Ureter (tissue), 1 donor: ENCODE results near the gene SLC26A9. TPM values are rescaled to one million over a fixed set of nuclear protein-coding genes. Genes with fewer than 3 reads are reported as not detected.

ENCODE experiments used
- DNase-seq: peaks from one replicate; pipeline ENCODE4 v3.0.0-alpha.2; 2020; ENCODE audit warnings: low spot score
- total RNA-seq: library from RNA; stranded (reverse); gene quantifications from one replicate; pipeline ENCODE4 v1.2.4, GENCODE V29; 2023
- donor health status: DM: yes; HTN: yes; CAD: no.

The SLC26A9 gene
- total RNA-seq, 1 donor from 2014 or later: 0.13 TPM

GRCh38 chr1:205972491-205973168 is 29.4 kb upstream of the SLC26A9 start:
- no peak for DNase-seq

- no peak for DNase-seq
Measured at GRCh38 chr1:205972081-205972480, 28.8 kb upstream of the SLC26A9 start.

GRCh38 chr1:205971082-205971481 is 27.8 kb upstream of the SLC26A9 start:
- DNase-seq: no peak

DNA sequence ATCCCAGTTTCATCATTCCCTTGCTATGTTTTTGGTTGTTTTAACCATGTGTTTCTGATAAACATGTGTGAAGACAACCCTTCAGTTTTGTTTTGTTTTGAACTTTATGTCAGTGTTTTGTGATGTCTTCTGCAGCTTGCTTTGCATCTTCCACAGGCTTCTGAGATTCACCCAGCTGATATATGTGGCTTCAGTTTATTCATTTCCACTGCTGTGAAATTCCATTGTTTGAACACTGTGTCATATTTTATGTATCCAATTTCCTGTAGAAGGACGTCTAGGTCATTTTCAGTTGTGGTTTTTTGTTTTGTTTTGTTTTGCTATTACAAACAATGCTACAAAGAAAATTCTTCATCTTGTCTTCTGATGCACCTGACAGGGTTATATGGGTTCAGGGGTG is 27.2 kb upstream of the SLC26A9 start:
- no peak for DNase-seq

DNA sequence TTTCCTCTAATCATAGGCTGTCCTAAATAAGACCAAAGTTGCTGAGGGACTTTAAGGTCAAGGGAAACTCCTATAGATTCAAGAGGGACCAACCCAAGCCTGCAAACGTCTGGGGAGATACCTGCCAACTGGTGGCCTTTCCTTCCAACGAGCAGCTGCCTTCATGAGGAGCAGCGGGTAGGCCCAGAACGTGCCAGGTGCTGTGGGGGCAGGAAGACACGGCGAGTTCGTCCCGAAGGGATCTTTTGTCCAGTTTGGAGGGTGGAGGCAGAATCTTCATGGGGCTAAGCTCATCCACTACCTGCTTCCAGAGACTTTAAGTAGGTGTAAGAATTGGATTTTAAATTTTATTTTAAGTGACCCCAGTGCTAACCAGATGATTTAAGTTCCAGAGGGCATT is 26.0 kb upstream of the SLC26A9 start:
- DNase-seq: no peak

DNA sequence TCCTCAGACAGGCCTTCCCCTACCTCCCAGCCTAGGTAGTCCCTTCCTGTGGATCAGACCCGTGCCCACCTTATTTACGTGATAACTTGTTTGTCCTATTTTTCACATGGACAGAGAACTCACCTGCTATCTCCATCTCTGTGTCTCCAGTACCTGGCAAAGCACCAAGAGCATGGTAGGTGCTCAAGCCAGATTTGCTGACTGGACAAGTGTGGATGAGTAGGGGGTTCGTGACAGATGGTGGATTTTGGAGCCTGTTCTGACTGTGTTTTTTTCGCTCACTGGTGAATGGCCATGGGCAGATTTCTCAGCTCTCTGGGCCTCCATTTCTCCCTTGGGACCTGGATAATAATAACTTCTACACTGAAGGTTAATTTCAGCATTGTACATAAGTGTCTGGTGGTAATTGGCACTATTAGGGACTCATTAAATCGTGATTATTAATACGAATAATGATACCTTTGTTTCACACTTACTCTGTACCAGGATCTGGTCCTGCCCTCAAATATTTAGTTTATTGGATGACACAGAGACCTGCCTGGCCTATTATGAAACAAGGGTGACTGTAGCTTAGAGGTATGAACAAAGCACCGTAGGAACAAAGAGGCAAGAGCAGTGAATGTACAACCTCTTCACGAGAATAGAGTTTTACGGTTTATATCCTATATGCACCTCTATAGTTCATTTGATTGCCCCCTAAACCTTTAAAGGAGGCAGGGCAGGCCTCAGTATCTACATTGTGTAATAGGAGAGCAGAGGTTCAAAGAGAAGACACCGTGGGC is 24.5 kb upstream of the SLC26A9 start:
- DNase-seq: no peak

DNA sequence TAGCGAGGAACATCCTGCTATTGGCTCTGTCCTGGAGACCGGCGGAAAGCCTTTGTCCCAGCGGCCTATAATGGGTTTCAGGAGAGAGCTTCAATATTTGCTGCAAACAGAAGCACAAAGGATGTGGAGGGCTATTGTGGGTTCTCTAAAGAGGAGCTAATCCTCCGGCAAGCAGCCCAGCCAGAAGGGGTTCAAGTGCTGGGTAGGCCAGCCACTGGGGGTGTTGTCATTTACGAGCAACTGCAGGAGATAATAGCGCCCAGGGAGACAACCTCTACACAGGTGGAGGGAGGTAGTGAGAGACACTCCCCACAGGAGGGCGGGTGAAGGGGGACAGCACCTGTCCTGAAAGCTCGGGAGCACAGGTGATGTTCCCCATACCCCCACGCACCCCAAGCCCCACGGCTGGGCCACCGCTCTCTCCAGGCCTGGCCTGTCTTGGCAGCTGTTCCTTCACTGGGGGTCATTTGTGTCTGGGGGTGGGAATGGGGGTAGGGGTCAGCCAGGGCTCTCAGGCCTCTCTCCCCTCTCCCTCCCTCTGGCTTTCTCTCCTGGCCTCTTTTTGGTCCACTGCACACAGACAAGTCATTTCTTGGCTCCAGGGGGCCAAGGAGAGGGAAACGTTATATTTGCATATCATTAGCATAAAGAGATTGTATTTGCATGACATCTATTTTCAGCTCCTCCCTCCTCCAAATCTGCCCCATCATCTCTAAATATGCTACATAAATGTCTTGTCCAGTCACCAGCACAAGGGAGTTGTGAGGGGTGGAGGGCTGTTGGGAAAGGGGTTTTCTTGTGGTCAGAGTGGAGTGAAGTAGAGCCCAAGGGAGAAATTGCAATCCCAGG is 22.0 kb upstream of the SLC26A9 start:
- no peak for DNase-seq

GRCh38 chr1:205963352-205964155 is 20.3 kb upstream of the SLC26A9 start:
- no peak for DNase-seq

GRCh38 chr1:205962821-205963221 is 19.6 kb upstream of the SLC26A9 start:
- no peak for DNase-seq

DNA sequence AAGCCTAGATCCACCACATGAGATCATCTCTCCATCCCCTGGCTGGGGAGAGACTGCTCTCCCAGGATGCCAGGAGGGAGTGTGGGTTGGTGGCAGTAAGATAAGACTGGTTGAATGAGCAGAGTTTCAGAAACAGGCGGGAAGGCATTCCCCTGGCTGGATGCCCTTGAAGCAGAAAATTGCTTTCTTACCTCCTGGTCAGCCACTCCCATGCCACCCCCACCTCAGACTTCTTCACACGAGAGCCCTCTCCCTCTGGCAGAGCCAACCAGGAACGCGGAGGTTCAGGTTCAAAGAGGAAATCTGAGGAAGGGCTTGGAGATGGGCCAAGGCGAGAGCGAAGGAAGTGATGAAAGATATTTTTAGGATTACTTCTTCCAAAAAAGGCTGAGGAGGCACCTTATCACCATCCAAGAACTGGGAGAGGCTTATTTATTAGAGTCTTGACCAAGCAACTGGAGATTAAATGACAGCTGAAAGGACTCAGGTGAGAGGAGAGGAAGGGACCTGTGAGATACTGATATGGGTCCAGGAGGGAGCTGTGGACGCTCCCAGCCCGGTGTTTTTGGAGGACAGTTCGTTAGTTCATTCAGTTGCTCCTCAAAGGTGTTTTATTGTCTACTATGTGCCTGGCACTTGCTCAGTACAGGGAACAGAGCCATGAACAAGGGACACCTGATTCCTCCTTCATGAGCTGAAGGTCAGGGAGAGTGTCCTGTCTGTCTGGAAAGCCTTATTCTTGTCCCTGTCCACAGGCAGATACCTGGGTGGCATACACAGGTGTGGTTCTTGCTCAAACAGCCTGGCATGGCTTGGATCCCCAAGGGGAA is 18.9 kb upstream of the SLC26A9 start:
- DNase-seq: no peak

DNA sequence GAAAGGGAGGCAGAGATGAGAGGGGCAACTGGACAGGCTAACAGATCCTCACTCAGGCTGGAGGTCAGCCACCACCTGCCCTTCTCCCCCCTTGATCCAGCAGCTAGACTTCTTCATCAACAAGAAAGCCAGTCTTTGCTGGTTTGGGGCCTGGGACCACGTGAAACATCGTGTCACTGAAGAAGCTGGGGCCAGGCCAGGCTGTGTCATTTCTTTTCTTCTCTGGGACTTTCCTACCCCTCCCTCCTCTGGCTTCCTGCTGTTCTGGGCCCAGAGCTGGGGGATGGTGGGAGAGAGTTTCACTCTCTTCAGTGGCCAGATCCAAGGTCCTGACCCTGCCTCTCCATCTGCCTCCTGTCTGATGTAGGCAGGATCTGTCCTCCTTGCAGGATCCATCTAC is 18.1 kb upstream of the SLC26A9 start:
- no peak for DNase-seq

DNA sequence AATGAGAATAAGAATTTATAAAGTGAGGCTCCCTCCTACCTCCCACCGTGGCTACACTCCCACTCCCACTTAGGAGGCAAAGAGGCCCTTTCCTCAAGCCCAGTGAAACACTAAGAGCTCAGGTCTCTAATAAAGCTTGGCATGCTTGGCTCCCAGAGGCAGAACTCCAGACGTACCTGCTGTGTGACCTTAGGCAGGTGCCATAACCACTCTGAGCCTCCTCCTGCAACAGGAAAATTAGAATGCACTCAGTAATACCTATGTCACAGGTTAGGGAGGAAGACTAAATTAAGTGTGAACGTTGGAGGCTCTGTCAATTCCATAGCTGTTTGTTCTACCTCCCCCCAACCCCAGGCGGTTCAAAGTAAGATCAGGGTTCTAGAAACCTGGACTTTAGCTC is 16.5 kb upstream of the SLC26A9 start:
- DNase-seq: no peak

DNA sequence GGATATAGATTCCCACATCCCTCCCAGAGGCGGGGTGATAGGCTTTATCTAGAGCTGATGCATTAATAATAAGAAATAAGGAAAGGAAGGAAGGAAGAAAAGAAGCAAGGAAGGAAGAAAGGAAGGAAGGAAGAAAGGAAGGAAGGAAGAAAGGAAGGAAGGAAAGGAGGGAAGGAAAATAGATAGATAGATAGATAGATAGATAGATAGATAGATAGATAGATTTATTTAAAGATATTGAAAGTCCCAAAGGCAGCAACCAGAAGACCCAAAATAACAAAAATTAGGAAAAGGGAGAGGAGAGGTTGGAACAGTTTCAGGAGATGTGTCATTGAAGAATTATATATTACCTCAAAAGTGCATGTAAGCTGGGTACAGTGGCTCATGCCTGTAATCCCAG is 12.2 kb upstream of the SLC26A9 start:
- no peak for DNase-seq

GRCh38 chr1:205954819-205955404 is 11.7 kb upstream of the SLC26A9 start:
- no peak for DNase-seq

- no peak for DNase-seq
Measured at GRCh38 chr1:205951746-205952145, 8.5 kb upstream of the SLC26A9 start.

DNA sequence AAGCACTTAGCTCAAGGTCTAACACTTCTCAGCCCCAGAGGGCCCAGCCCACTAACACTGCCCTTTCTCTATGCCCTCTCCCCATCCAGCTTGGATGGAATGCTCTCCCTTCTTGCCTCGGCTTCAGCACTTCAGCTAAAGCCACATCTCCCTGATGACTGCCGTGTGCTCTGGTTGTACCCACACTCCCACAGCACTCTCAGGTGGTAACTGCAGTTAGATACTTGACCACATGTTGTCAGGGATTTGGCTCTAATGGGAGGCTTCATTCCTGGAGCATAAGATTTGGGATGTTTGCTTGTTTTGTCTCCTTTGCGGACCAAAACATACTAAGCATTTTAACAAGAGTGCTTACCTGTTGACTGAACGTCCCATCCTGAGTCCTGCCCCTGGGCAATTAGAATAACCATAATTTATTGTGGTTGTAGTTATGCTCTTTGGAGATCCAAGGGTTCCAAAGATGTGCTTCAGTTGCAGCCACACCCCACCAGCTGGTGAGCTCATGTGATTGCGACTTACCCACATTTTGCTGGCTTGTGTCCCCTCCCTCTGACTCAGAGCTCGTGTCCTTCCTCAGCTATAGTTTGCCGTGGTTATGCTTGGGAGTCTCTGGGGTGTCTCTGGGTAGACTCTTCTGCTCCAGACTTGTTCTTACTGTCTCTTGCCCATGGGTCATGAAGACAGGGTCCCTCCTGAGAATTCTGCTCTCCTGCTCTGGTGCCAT is 7.7 kb upstream of the SLC26A9 start:
- DNase-seq: no peak

GRCh38 chr1:205950280-205950679 is 7.0 kb upstream of the SLC26A9 start:
- DNase-seq: peak; percentile 63

DNA sequence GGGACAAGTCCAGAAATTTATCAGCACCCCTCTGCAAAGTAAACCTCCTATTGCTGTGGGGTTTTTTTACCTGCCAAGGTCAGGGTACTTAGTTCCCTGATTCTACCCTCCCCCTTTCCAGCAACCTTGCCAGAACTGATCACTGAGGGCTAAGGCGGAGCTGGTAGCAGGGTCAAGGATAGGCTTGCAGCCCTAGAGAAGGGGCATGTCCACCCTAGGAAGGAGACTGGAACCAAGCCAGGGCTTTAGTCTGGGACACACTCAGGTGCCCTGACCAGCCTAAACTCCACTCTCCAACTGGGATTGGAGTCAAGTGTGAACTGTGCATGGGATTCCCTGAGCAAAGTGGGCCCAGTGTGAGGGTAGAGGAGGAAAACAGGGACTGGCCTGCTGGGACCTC is 6.5 kb upstream of the SLC26A9 start:
- no peak for DNase-seq

- DNase-seq: no peak
Measured at GRCh38 chr1:205948886-205949285, 5.6 kb upstream of the SLC26A9 start.

GRCh38 chr1:205948039-205948438 is 4.8 kb upstream of the SLC26A9 start:
- no peak for DNase-seq
